GM12878 (cell line): ENCODE data around the gene ASB8. TPM values are rescaled to one million over a fixed set of nuclear protein-coding genes. Genes with fewer than 3 reads are reported as not detected.

Source experiments
- MAX ChIP-seq: IDR thresholded peaks from 2 replicates; pipeline ENCODE4 v1.6.1; 2012; ENCODE audit warnings: low read depth, low read length, improper control_type of control experiment
- NBN ChIP-seq: fragments of 450-650 bp; IDR thresholded peaks from 2 replicates; pipeline ENCODE4 v1.6.1; 2016
- ZBTB11 ChIP-seq: fragments of 450-650 bp; formaldehyde crosslinking; IDR thresholded peaks from 2 replicates; pipeline ENCODE4 v1.5.0; 2022; ENCODE audit warnings: mild to moderate bottlenecking, missing genetic modification characterization
- ZNF622 ChIP-seq: fragments of 450-650 bp; IDR thresholded peaks from 2 replicates; pipeline ENCODE4 v1.6.1; 2017; ENCODE audit warnings: mild to moderate bottlenecking, inconsistent platforms
- polyA plus RNA-seq, 11 experiments: library from polyadenylated mRNA; depleted of rRNA in 4 of 11; unstranded in 6 of 11; stranded (reverse) in 5 of 11; fragments of >200 nt; fragmentation: Nextera tagmentation in 4 of 11; fragmentation: Illumina TruSeq in 1 of 11; extraction: Ambion mirVana in 4 of 11; extraction: Trizol in 1 of 11; gene quantifications; 1 replicate in 1 of 11; 2 replicates in 10 of 11; pipeline versions ENCODE4 v1.2.1 to v1.2.3, GENCODE V29; 2011 to 2016; ENCODE audit warnings: inconsistent platforms in 2 of 11, missing spikeins in 2 of 11, low read depth in 1 of 11
- total RNA-seq, 4 experiments: library from RNA; depleted of rRNA in 3 of 4; stranded (reverse); fragments of >200 nt in 3 of 4; fragmentation: Illumina TruSeq in 1 of 4; extraction: Trizol in 1 of 4; gene quantifications; 2 replicates each; pipeline versions ENCODE4 v1.2.1 to v1.2.3, GENCODE V29; 2013 to 2021
- TF ChIP-seq, protein P1 (sequence below): fragments of 450-650 bp; IDR thresholded peaks from 2 replicates; pipeline ENCODE4 v1.6.1; 2018; ENCODE audit warnings: mild to moderate bottlenecking, low read depth, moderate library complexity; ENCODE audit not compliant: partially characterized antibody

The ASB8 gene
- total and polyA plus RNA-seq, 10 of the 15 experiments (the other 5 are each of a cell fraction or from before 2014, with no cell fraction given), result 23.7 to 48.0 (median 29.1) TPM

DNA sequence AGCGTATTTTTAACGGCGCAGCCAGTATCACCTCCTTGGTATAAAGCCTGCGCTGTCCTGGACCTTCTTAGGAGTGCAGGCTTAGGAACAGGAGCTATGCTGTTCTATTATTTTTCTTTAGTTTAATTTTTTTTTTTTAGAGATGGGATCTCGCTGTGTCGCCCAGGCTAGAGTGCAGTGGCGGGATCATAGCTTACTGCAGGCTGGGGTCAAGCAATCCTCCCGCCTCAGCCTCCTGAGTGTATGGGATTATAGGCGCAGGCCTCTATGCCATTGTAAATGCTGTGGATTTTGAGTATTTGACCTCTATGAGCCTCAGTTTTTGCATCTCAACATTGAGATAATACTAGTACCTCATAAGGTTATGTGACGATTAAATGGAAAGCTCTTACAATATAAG lies 41.7 kb upstream of the ASB8 start (continued):
- TF ChIP-seq ZBTB11 (CRISPR knock-in tag) (no peak), ZNF622 (no peak), MAX (no peak), NBN (no peak)
- TF ChIP-seq, protein P1, sequence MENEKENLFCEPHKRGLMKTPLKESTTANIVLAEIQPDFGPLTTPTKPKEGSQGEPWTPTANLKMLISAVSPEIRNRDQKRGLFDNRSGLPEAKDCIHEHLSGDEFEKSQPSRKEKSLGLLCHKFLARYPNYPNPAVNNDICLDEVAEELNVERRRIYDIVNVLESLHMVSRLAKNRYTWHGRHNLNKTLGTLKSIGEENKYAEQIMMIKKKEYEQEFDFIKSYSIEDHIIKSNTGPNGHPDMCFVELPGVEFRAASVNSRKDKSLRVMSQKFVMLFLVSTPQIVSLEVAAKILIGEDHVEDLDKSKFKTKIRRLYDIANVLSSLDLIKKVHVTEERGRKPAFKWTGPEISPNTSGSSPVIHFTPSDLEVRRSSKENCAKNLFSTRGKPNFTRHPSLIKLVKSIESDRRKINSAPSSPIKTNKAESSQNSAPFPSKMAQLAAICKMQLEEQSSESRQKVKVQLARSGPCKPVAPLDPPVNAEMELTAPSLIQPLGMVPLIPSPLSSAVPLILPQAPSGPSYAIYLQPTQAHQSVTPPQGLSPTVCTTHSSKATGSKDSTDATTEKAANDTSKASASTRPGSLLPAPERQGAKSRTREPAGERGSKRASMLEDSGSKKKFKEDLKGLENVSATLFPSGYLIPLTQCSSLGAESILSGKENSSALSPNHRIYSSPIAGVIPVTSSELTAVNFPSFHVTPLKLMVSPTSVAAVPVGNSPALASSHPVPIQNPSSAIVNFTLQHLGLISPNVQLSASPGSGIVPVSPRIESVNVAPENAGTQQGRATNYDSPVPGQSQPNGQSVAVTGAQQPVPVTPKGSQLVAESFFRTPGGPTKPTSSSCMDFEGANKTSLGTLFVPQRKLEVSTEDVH, result no peak
